GM12864 (cell line): ENCODE results near the gene RASSF8.

Source experiments
- DNase-seq: peaks from one replicate; pipeline ENCODE4 v3.0.0-alpha.2; 2011; ENCODE audit warnings: low read depth
- H3K4me3 ChIP-seq: 2 replicates; pipeline ENCODE4 v1.5.1; 2011; ENCODE audit warnings: mild to moderate bottlenecking, low read depth, low read length, control low read depth
- TF ChIP-seq, protein P1 (sequence below): IDR thresholded peaks from 2 replicates; pipeline ENCODE4 v1.5.1; 2011; ENCODE audit warnings: low read depth, mild to moderate bottlenecking, moderate library complexity, low read length, control low read depth, inconsistent platforms; ENCODE audit errors: missing control alignments

Gene RASSF8

DNA sequence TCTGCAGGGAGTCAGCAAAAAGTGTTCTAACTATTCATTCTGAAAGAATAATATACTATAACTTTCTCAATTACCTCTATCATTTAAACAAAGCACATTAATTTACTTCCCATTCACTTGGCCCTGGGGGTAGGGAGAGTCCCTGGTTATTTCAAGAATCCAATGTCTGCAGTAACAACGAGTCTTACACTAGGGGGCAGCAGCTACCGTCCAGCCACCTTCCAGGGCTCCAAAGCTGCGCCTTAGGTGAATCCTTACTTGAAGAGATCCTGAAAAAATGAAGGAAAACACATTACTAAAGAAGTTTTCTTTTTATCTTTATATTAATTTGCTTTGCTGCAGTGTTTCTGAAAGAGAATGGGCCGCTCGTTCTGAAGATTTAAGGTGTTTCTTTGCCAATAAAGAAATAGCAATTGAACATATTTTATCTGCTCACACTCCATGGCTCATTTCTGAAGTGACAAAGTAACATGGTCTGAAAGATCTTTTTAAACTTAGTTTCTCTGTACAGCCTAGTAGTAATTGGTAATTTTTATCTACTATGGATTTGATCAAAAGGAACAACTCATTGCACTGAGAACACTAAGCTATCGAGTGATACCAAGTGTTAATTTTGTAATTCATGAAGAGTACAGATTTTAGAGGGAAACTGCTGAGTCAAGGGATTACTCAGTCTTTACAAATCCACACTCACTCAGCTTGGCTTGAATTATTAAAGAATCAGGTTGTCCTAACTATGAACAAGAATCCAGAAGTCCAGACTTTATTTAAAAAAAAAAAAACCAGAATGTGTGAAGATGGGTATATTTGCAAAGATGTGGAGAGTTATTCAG is 138.8 kb downstream of the RASSF8 start:
- DNase-seq, result no peak
- TF ChIP-seq, protein P1, sequence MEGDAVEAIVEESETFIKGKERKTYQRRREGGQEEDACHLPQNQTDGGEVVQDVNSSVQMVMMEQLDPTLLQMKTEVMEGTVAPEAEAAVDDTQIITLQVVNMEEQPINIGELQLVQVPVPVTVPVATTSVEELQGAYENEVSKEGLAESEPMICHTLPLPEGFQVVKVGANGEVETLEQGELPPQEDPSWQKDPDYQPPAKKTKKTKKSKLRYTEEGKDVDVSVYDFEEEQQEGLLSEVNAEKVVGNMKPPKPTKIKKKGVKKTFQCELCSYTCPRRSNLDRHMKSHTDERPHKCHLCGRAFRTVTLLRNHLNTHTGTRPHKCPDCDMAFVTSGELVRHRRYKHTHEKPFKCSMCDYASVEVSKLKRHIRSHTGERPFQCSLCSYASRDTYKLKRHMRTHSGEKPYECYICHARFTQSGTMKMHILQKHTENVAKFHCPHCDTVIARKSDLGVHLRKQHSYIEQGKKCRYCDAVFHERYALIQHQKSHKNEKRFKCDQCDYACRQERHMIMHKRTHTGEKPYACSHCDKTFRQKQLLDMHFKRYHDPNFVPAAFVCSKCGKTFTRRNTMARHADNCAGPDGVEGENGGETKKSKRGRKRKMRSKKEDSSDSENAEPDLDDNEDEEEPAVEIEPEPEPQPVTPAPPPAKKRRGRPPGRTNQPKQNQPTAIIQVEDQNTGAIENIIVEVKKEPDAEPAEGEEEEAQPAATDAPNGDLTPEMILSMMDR, result peak; percentile 88
- H3K4me3 ChIP-seq, result no peak overlapping the region

- TF ChIP-seq, protein P1, result no peak
- no peak overlapping the region for H3K4me3 ChIP-seq
- DNase-seq, result no peak
These were observed 142.3 kb downstream of the RASSF8 start for GRCh38 chr12:26100666-26101349.

DNA sequence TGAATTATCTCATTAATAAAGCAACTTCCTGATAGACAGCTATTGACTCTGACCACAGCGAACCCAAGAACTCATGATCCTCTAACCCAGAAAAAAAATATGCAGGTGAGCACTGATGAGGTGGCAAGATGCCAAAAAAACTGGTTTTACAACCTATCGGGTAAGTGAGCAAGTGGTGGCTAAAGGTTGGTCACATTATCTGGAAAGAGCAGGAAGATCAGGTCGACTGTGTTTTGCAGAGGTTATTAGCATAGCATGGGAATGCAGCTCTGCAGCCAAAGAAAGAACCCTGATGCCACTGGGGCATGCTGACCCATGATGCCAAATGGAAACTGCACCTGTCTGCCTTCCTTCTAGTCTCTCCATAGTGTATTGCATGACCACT is 142.9 kb downstream of the RASSF8 start:
- H3K4me3 ChIP-seq, result no peak overlapping the region
- TF ChIP-seq, protein P1, result no peak
- DNase-seq, result no peak

DNA sequence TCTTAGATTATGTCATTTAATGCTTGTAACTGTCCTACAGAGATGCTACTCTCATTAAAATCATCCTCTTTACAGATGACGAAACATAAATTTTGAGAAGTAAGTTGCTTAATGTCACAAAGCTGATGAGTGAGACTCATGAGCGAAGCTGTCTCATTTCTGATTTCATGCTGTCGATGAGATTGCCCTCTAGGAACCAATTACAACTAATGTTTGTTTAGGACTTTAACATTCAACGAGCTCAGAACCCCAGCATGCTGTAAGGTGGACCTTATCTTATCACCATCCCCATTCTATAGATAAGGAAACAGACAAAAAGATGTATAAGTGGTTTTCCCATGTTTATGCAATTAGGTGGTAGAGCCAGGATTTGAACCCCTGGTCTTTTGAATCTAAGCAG is 143.3 kb downstream of the RASSF8 start:
- H3K4me3 ChIP-seq, result no peak overlapping the region
- no peak for DNase-seq
- TF ChIP-seq, protein P1, result no peak

DNA sequence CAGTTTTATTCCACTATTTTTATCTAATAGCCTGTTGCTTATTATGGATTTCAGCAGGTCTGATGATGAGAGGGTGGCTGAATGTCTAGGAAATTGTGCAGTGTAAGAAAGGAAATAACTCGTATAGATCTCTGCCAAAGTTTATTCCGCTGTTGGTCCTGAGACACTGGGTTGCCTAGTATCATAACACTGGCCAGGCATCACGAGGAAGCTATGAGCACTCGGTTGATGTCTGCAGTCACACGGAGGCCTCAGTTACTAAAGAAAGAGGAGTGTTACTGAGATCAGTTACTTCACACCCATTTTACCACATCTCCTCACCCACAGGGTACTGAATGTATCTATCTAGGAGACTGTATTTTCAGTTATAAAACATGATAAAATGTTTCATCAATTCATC is 144.5 kb downstream of the RASSF8 start:
- no peak for DNase-seq
- no peak overlapping the region for H3K4me3 ChIP-seq
- TF ChIP-seq, protein P1, result no peak

DNA sequence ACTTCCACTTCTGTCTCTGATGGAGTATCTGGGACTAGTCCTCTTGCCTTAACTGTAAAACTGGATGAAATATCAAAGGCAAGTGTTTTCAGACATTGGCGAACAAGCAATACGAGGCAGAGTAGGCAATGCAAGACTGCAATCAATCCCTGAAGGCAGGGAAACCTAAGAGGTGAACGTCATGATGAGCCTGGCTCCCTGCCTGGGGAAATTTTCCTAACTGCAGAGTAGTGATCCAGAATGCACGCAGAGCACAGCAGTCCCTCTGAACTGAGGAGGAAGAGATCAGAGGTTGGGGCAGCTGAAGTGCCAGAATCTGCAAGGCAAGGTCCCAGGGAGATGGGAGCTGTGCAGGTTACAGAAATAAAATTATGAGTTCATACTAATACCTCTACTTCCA is 147.9 kb downstream of the RASSF8 start:
- no peak for DNase-seq
- TF ChIP-seq, protein P1, result no peak
- H3K4me3 ChIP-seq, result no peak overlapping the region
